Measurements from ENCODE around the gene INSC. TPM values are rescaled to one million over a fixed set of nuclear protein-coding genes. Genes with fewer than 3 reads are reported as not detected.

Gene INSC
- polyA plus RNA-seq, 3 donors, result not detected

- Mint-ChIP-seq H3K4me1 (no peaks in the 10 kb centered on the region), H3K36me3 (no peaks in the 10 kb centered on the region), H3K4me3 (no peak overlapping the region), H3K9me3 (peaks cover 0 to 4% (median 0%) of the 10 kb centered on the region in 7 donors), H3K27ac (no peak overlapping the region), H3K27me3 (ENCODE audit: low read depth in 3 of 3) (peaks cover 0 to 3% (median 0%) of the 10 kb centered on the region in 3 donors)
- WGBS (ENCODE audit: insufficient coverage), result no CpG with 5 or more reads among the region's 1 CpG
- Histone ChIP-seq H3K9me3 (replicated peaks in 1 of 2; ENCODE audit: control insufficient read depth in 1 of 2, insufficient read depth in 1 of 2, low read length in 2 of 2) (no peaks in the 10 kb centered on the region), H3K4me2 (replicated peaks; ENCODE audit: extremely low read depth, low read length, poor library complexity, severe bottlenecking) (no peak overlapping the region), H3K4me1 (ENCODE audit: control insufficient read depth in 1 of 2, insufficient read depth in 2 of 2, low read length in 2 of 2) (no peaks in the 10 kb centered on the region), H3K4me3 (replicated peaks in 1 of 3; ENCODE audit: low read depth in 2 of 3, low read length in 3 of 3) (no peak overlapping the region), H4K20me1 (ENCODE audit: insufficient read depth, low read length) (no peaks in the 10 kb centered on the region), H3K9ac (ENCODE audit: insufficient read depth, low read length, poor library complexity, severe bottlenecking) (no peak overlapping the region), H3K27me3 (ENCODE audit: control insufficient read depth in 2 of 2, insufficient read depth in 2 of 2, low read length in 2 of 2) (peaks cover 0 to 2% of the 10 kb centered on the region in 2 donors), H3K27ac (ENCODE audit: low read depth in 1 of 2, low read length in 2 of 2) (no peak overlapping the region), H3K36me3 (replicated peaks in 1 of 2; ENCODE audit: control insufficient read depth in 1 of 2, insufficient read depth in 2 of 2, low read length in 2 of 2) (no peaks in the 10 kb centered on the region), H2AFZ (ENCODE audit: insufficient read depth, low read depth, low read length, poor library complexity, severe bottlenecking) (no peak overlapping the region), H3K79me2 (ENCODE audit: insufficient read depth, low read length) (no peaks in the 10 kb centered on the region)
- TF ChIP-seq, protein P1, sequence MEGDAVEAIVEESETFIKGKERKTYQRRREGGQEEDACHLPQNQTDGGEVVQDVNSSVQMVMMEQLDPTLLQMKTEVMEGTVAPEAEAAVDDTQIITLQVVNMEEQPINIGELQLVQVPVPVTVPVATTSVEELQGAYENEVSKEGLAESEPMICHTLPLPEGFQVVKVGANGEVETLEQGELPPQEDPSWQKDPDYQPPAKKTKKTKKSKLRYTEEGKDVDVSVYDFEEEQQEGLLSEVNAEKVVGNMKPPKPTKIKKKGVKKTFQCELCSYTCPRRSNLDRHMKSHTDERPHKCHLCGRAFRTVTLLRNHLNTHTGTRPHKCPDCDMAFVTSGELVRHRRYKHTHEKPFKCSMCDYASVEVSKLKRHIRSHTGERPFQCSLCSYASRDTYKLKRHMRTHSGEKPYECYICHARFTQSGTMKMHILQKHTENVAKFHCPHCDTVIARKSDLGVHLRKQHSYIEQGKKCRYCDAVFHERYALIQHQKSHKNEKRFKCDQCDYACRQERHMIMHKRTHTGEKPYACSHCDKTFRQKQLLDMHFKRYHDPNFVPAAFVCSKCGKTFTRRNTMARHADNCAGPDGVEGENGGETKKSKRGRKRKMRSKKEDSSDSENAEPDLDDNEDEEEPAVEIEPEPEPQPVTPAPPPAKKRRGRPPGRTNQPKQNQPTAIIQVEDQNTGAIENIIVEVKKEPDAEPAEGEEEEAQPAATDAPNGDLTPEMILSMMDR (IDR thresholded peaks at IDR 0.05), result no peak
- DNase-seq, result no peak
- intact Hi-C loops (cut with micrococcal nuclease), result no loop called here
Observed at GRCh38 chr11:15227011-15227410, 112.3 kb downstream of the INSC start.

DNA sequence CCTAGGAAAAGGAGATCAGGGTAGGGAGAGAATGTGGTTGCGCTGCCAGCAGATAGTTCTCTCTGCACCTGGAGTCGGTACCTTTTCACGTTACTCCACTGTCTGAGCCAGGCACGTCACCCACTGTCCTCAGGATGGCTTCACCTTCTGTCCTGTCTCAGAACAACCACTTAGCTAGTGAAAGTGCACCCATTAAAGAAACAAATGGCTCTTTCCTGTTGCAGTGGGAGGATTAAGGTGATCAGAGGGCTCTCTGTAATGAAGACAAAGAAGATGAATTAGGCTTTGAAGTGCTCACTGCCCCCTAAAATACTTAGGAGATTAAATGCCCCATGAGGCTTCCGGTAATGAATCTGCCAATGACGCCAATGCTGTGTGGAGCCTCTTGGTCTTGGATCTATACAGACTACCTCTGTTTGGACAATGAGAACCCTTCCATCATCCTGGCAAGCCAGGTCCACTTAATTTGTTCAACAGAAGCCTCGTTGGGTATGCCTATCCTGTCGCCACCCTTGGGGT, 113.7 kb downstream of the INSC start:
- no peak for DNase-seq
- no peaks in the 10 kb centered on the region for H4K20me1 ChIP-seq (ENCODE audit: insufficient read depth, low read length)
- no peaks in the 10 kb centered on the region for H3K4me1 Mint-ChIP-seq
- no peak overlapping the region for H3K4me3 Mint-ChIP-seq
- no peaks in the 10 kb centered on the region for H3K79me2 ChIP-seq (ENCODE audit: insufficient read depth, low read length)
- H3K27me3 Mint-ChIP-seq (ENCODE audit: low read depth in 3 of 3), result peaks cover 0 to 3% (median 0%) of the 10 kb centered on the region in 3 donors
- peaks cover 0 to 2% of the 10 kb centered on the region in 2 donors for H3K27me3 ChIP-seq (ENCODE audit: control insufficient read depth in 2 of 2, insufficient read depth in 2 of 2, low read length in 2 of 2)
- no peaks in the 10 kb centered on the region for H3K9me3 ChIP-seq (replicated peaks in 1 of 2; ENCODE audit: control insufficient read depth in 1 of 2, insufficient read depth in 1 of 2, low read length in 2 of 2)
- peaks cover 0 to 4% (median 0%) of the 10 kb centered on the region in 7 donors for H3K9me3 Mint-ChIP-seq
- H3K27ac Mint-ChIP-seq, result no peak overlapping the region
- intact Hi-C loops (cut with micrococcal nuclease), result no loop called here
- H2AFZ ChIP-seq (ENCODE audit: insufficient read depth, low read depth, low read length, poor library complexity, severe bottlenecking), result no peak overlapping the region
- no peak overlapping the region for H3K4me3 ChIP-seq (replicated peaks in 1 of 3; ENCODE audit: low read depth in 2 of 3, low read length in 3 of 3)
- H3K27ac ChIP-seq (ENCODE audit: low read depth in 1 of 2, low read length in 2 of 2), result no peak overlapping the region
- TF ChIP-seq, protein P1 (IDR thresholded peaks at IDR 0.05), result no peak
- no peaks in the 10 kb centered on the region for H3K36me3 ChIP-seq (replicated peaks in 1 of 2; ENCODE audit: control insufficient read depth in 1 of 2, insufficient read depth in 2 of 2, low read length in 2 of 2)
- no peak overlapping the region for H3K4me2 ChIP-seq (replicated peaks; ENCODE audit: extremely low read depth, low read length, poor library complexity, severe bottlenecking)
- no peaks in the 10 kb centered on the region for H3K36me3 Mint-ChIP-seq
- no peak overlapping the region for H3K9ac ChIP-seq (ENCODE audit: insufficient read depth, low read length, poor library complexity, severe bottlenecking)
- WGBS (ENCODE audit: insufficient coverage), result 77% methylated on average over 5 of the region's 8 CpGs
- no peaks in the 10 kb centered on the region for H3K4me1 ChIP-seq (ENCODE audit: control insufficient read depth in 1 of 2, insufficient read depth in 2 of 2, low read length in 2 of 2)

Measured in CD14-positive monocyte (primary cell).